GM19395 (cell line): ENCODE results near the gene MYO16.
"Not testable (repeated sequence)": the region's sequence is repeated elsewhere in the genome, so short reads cannot be mapped to it uniquely, and the experiment has no call there.

Experiments
- ATAC-seq: cut with Tn5 transposase; IDR thresholded peaks from one replicate; pipeline ENCODE4 v1.9.1; 2021; ENCODE audit warnings: mild to moderate bottlenecking, moderate library complexity; ENCODE audit not compliant: unreplicated experiment

Gene MYO16

DNA sequence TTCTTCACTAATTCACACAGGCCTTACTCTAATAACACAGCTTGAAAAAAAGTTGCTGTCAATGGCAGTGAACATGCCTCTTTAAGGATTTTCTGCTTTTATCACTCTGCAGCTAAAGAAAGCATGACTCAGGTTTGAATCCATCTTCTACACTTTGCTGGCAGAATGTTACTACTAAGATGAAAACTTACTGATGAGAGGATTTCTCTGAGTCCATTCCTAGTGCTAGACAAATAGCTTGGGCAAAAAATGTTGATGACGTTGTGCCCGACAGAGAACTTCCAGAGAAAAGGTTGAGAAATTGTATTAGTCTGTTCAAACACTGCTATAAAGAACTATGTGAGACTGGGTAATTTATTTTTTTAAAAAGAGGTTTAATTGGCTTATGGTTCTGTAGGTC is 585.0 kb downstream of the MYO16 start:
- ATAC-seq, result no peak

DNA sequence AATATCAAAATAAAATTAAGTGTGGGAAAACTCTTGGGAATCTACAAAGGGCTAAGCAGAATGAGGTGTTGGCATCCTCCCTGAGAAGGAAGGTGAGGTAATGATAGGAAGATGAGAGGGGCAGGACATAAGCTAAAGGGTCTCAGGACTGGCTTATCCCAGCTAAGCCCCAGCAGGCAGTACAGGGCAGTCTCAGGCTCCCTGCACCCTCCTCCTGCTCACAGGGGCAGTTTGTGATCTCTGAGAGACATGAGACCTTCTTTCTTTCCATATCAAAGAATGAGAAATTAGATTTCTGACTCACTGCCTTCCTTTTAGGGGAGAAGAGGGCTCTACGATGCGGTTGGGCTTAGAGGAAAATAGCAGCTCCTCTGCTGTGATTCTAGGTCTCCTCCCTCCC is 586.0 kb downstream of the MYO16 start:
- no peak for ATAC-seq

DNA sequence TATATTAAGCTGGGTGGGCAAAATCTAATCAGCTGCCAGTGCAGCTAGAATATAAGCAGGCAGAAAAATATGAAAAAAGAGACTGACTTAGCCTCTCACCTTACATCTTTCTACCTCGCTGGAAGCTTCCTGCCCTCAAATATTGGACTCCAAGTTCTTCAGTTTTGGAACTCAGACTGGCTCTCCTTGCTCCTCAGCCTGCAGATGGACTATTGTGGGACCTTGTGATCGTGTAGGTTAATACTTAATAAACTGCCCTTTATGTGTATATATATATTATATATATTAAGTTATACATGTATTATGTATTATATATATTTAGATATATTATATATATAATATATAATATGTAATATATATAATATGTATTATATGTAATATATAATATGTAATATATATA is 588.1 kb downstream of the MYO16 start:
- not testable (repeated sequence) for ATAC-seq

DNA sequence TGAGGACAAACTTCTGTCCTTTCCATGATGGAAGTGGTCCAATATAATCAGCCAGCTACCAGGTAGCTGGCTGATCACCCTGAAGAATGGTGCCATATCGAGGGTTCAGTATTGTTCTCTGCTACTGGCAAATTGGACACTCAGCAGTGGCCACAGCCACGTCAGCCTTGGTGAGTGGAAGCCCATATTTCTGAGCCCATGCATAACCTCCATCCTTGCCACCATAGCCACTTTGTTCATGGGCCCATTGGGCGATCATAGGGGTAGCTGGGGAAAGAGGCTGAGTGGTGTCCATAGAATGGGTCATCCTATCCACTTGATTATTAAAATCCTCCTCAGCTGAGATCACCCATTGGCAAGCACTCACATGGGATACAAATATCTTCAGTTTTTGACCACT is 591.2 kb downstream of the MYO16 start:
- ATAC-seq, result no peak

DNA sequence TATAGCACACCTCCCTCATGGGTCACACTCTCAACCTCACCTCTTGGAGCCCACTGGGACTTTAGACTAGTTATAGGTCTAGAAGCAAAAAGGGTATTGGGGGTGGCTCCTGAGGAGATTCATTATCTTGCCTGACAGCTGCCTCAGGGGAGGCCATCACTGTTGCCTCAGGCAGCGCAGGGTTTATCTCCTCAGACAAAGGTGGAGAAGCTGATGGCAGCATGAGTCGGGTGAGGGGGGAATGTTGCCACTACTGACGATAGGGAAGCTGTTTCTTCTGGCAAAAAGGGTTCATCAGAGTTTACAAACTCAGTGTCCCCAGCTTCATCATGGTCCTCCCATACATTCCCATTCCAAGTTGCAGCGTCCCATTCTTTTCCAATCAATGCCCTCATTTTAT is 594.6 kb downstream of the MYO16 start:
- ATAC-seq, result no peak

DNA sequence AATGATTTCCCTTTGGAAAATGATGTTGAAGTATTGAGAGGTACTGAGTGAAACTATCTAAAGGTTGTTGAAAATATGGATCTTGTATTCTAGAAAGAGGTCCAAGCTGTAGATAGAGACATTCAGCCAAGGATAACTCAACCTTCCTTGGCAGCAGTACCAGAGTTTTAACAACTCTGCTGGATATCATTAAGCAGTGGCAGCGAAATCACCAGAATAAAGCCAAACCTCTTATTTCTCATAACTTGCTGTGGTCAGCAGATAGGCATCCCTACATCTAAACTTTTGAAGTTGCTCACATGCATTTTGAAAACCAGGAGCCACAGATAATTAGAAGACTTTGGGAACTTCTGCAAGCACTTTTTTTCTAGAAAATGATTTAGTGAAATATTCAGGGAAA is 597.2 kb downstream of the MYO16 start:
- no peak for ATAC-seq

DNA sequence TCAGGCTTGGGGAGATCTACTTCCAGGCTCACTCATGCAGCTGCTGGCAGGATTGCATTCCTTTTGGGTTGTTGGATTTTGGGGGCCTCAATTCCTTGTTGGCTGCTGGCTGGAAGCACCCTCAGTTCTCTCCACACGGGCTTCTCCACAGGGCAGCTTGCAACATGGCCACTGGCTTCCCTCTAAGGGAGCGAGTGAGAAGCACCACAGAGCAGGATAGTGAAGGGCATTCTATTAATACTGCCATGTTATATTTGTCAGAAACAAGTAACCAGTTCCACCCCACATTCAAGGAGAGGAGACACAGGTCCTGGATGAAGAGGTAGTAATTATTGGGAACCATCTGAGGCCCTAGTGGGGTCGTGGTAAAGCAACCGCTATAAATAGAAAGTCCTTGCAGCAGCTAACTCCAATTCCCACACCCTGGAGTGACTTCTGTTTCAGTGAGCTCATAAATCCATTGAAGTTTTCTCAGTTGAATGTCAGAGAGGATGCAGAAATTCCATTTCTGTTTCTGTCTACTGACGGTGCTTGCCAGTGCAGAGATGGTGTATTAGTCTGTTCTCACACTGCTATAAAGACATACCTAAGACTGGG is 598.0 kb downstream of the MYO16 start:
- ATAC-seq, result no peak

DNA sequence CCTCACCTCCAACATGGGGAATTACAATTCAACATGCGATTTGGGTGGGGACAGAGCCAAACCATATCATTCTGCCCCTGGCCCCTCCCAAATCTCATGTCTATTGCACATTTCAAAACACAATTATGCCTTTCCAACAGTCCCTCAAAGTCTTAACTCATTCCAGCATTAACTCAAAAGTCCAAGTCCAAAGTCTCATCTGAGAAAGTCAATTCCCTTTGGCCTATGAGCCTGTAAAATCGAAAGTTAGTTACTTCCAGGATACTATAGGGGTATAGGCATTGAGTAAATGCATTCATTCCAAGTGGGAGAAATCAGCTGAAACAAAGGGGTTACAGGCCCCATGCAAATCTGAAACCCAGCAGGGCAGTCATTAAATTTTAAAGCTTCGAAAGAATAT is 598.8 kb downstream of the MYO16 start:
- ATAC-seq, result no peak

DNA sequence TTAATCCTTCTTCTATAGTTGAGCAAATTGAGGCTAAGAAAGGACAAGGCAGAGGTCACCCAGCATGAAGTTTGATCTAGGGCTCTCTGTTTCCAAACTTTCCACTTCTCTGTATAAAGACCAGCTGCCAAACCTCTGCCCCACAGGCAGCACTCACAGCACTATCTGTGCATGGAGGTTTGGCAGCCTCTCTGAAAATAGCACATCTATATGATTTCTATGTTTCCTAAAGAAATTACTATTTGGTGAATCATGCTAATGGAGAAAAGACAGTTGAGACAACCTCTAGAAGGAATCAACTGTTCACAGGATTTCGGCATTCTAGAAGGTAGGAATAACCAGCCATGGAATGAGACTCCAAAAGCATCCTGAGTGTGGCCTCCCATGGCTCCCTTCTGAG is 602.5 kb downstream of the MYO16 start:
- ATAC-seq, result no peak

DNA sequence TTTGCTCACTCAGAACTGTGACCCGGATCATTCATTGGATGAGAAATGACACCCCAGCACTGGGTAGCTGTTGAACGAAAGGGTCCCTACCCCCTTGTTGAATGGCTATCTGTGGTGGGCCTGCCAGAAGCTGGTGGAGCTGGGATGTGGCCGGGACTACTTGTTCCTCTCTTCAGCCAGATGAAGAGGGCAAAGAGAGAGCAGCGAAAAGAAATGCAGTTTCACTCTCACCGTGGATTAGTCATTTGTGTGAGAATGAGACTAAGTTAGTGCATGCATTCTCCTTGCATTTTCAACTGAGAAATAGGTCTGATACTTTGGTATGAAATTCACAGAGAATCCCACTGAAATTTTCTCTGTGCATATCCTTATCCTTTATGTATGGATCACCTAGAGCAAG is 603.9 kb downstream of the MYO16 start:
- peak; percentile 73 for ATAC-seq

DNA sequence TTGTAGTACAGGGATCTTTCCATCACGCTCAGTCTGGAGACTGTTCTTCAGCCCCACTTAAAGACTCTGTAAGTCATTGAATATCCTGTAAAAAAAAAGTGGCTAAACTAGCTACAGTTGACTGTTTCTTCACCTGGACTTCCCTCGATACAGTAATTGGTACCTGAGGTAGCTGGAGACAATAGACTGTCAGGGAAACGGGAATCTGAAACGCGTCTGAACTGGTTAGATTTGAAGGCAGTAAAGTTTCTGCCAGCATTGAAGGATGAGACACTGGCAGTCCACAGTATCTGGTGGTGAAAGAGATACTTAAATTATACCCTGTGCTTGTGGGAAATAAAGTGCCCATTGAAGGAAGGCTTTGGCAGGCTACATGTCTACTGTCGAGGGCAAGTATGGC is 606.5 kb downstream of the MYO16 start:
- no peak for ATAC-seq

DNA sequence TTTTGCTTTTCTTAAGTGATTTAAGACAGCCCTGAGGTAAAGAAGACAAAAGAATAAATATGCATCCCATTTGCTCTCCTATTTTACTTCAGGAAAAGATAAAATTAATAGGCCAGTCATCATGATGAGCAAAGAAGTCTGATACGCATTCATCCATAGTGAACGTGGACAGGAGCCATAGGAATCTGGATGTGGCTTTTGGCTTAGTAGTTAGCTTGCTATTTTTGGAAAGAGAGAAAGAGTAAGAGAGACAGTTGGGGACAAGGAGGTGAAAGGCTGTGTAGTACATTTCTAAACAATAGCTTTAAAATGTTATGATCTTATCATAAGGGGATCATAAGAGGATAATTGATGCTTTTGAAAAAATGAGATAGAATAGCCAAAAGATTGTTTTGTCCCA is 611.7 kb downstream of the MYO16 start:
- ATAC-seq, result no peak

DNA sequence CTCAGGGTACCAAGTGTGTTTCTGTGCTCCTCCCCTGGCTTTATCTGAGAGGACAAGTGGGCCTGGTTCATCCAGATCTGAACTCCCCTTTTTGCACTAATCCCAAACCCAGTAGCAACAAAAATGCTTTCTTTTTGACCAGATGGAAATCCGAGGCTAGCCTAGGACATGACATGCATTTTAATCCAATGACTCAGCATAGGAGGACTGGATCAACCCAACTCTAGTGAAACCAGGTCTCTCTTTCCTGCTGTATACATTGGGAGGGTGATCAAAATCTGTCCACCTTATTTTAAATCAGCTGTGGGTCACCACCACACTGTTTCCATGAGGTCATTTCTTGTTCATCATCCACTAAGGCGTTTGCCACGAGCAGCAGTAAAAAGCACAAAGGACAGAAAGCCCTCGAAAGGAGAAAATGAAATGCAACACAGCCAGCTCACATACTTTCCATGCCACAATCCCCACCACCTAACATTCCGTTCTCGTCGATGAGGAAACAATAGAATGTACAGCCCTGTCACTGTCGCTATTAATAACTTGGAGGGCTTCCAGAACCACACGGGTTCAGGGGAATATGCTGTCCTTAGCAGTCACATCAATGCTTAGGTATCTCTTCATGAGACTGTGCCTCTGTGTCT is 614.0 kb downstream of the MYO16 start:
- ATAC-seq, result no peak

DNA sequence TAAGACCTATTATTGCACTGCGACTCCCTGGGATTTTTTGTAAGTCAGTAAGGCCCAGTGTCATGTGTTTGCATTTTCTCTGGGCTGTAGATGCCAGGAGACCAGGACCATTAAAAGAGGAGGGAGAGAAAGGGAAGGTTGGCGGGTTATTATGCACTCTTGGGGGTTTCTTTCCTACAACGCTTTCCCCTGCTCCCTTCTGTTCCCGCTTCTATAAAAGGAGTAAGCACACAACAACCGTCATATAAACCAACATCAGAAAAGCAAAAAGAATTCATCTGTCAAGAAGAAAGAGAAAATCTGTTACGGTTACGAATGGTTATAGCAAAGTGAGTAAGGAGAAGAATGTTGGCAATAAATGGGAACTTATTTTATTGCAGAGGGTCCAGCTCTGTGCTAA is 615.2 kb downstream of the MYO16 start:
- no peak for ATAC-seq

DNA sequence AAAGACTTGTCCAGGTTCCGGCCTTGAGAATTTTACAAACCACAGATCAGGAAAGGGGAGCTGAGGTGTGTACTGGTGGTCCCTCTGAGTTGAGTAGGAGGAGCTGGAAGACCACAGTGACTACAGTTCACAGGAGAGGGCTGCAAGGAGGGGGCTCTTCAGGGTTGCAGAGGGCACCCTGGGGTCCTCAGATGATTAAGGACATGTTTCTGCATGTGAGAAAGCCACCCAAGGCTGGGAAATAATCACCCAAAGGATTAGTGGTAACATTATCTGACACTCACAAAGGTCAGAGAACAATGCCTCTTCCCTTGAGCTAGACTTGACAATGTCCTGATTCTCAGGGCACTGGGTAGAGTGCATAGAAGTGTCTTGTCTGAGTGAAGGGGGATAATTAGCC is 616.6 kb downstream of the MYO16 start:
- ATAC-seq, result no peak

DNA sequence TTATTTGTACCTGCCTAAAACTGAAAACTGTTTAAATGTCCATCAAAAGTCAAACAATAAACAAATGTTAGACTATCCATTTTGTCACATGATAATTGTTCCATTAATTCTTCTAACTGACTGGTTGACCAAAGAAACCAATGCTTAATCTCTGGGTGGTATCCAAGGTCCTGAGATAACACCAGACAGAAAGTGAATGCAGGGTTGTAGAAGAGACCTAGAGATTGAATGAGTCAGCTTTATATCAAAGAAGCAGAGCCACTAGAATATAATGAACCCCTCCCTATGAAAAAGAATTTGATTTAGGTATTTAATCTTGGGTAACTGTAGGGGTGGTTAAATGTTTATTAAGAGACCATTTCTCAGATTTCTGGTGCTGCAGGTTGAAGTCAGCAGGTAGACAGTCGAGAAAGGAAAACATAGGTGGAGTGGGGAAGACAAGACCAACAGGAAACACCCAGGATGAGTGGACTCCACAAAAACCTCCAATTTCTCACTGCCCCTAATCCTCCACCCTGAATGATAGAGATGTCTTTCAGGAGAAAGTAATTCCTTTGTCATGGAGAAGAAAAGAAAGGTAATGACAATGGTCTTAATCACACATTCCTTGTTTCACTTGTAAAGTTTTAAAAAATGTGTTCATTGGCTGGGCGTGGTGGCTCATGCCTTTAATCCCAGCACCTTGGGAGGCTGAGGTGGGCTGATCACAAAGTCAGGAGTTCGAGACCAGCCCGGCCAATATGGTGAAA is 620.5 kb downstream of the MYO16 start:
- no peak for ATAC-seq

DNA sequence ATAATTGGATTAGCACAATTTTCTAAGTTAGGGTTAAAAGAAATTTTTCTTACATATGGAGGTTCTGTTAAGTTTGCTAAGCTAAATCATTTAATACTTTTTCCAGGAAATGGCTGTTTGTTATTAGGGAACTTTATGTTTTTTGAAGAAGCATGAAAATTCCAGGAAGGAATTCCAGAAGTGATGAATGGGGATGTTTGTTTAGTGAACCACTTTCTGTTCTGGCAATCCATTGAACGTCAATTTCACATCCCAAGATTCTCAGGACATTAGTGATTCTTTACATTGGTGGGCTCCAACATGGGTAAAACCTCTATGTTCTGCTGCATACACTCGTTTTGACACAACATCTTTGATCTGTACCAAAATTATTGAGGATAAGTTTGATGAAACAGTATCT is 622.5 kb downstream of the MYO16 start:
- ATAC-seq, result no peak

DNA sequence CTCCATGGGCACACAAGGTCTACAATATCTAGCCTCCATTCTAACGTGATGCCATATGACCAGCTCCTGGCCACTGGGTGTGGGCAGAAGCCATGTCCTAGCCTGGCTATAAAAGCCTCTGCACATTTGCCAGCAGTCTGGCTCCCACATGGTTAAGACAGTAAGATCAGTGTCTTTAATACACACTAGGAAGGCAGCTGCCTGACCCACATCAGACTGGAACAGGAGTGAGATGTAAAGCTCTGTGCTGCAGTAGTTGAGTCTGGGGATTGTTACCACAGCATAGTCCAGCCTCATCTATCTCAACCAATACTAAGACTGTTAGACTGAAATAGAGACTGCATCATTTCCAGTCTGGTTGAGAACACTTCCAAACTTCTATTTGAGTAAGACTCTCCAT is 623.9 kb downstream of the MYO16 start:
- ATAC-seq, result no peak

DNA sequence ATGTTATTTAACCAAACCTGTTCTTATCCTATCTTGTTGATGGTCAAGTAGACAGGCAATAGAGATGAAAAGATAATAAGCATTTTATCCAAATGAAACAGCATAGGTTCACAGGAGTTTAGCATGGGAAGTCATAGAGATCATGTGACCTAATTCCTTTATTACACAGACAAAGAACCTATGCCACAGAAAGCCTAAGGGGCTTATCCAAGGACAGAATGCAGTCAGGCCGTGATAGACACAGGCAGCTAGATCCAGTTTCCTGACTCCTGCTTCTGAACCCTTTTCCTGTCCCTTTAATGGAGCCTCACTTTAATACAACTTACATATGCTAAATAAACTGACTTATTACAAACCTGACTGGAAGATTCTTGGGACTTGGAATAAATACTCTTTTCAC is 624.9 kb downstream of the MYO16 start:
- ATAC-seq, result no peak

DNA sequence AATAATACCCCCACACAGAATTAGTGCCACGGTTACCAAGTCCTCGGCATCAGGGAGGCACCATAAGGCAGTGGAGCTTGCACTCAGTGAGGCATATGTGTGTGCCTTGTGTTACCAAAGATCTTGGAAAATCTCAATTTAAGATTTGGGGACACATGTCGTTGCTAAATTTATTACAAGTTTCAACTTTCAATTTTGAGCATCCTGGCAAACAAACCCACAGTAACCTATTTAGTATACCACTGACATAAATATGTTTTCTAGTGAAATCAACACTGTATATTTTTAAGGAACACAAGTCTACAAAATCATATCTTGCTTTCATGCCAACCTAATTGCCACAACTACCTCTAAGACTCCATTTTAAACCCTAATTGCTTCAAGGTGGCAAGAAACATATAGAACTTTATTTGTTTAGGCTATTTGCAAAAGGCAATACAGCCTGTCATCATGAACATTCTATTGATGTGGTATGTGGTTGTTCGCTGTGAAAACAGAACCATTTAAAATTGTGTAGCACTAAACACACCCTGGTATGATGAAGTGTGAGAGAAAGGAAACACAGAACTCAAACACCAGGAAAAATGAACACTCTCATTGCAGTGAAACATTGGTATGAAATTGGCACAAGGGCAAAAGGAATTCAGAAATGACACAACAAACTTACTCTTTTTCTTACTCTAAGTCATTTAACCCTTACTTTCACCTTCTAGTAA is 625.9 kb downstream of the MYO16 start:
- no peak for ATAC-seq

DNA sequence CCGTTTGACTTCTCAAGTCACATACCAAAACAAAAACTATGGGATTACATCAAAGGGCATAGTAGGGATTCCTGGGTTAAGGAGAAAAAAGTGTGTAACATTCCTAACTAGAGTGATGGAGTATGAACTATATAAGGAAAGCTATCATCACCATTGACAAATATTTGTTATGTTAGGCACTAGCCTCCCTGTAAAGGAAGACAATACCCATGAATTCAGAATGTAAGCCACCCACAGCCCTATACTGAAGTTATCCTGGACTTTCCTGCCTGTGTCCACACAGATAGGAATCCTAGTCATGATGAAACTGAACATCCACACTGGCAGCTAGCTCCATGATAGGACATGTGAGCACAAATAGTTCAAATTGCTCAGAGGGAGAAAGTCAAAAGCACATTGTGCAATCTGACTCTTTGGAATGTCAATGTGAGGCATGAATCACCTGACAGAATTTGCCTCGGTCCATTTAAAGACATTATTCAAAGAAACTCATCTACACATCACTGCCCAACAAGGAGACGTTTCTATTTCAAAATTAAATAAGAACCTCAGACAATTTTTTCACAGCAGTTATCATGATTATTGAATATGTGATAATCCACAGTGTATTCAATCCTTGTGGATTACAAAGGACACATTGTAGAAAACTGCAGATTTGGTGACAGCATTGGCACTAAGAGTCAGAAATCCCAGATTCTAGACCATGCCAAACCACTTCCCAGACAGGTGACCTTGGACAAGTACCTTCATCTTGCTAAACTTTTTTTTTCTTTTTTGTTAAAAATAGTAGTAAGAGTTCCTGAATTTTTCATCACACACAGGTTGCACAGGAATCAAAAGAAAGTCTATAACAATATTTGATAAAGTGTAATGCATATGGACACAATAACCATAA is 627.7 kb downstream of the MYO16 start:
- no peak for ATAC-seq
